CD4-positive, alpha-beta memory T cell (primary cell): ENCODE results near the gene DGKB. TPM values are rescaled to one million over a fixed set of nuclear protein-coding genes. Genes with fewer than 3 reads are reported as not detected.
A peak's percentile ranks its signal among the peaks of the same experiment; 100 is the strongest.

Experiments
- CTCF ChIA-PET: fragments of 350-600 bp; sonication (Branson Sonifier 250); formaldehyde crosslinking; loops from one replicate; lab custom pipeline; 2021; ENCODE audit warnings: inconsistent platforms; ENCODE audit not compliant: partially characterized antibody; lab: Charles Lee
- POLR2A ChIA-PET: fragments of 350-600 bp; sonication (Branson Sonifier 250); formaldehyde crosslinking; loops from one replicate; lab custom pipeline; 2021; ENCODE audit not compliant: partially characterized antibody; lab: Charles Lee
- DNase-seq, 5 donors: peaks; one replicate each; pipeline versions ENCODE4 v3.0.0 to v3.0.0-alpha.2; 2020 to 2022; ENCODE audit warnings: mixed read lengths in 1 of 5
- H3K27ac ChIP-seq: one replicate; pipeline ENCODE4 v1.7.0; 2013; ENCODE audit warnings: low read depth, low read length
- H3K27me3 ChIP-seq: 2 replicates; pipeline ENCODE4 v1.7.0; 2013; ENCODE audit warnings: mild to moderate bottlenecking, low read length, moderate library complexity; ENCODE audit not compliant: insufficient read depth
- H3K36me3 ChIP-seq: 2 replicates; pipeline ENCODE4 v1.7.0; 2013; ENCODE audit warnings: mild to moderate bottlenecking, low read length, moderate library complexity; ENCODE audit not compliant: insufficient read depth
- H3K4me1 ChIP-seq: 2 replicates; pipeline ENCODE4 v1.7.0; 2013; ENCODE audit warnings: mild to moderate bottlenecking, low read length, moderate library complexity; ENCODE audit not compliant: insufficient read depth
- H3K4me3 ChIP-seq, 2 donors: one replicate each; pipeline ENCODE4 v1.7.0; 2013; ENCODE audit warnings: low read length in 2 of 2, mild to moderate bottlenecking in 1 of 2
- H3K9me3 ChIP-seq, 2 donors: one replicate each; pipeline ENCODE4 v1.7.0; 2013; ENCODE audit warnings: low read length in 2 of 2, control low read depth in 1 of 2; ENCODE audit not compliant: control insufficient read depth in 1 of 2
- H3K27ac Mint-ChIP-seq, 7 donors: one replicate each; pipeline ENCODE4 v1.8.0; 2020 to 2021; ENCODE audit warnings: mixed read lengths in 7 of 7, mild to moderate bottlenecking in 6 of 7, inconsistent platforms in 3 of 7, moderate library complexity in 3 of 7
- H3K27me3 Mint-ChIP-seq, 2 donors: one replicate each; pipeline ENCODE4 v1.8.0; 2020 to 2021; ENCODE audit warnings: mixed read lengths in 2 of 2
- H3K36me3 Mint-ChIP-seq, 2 donors: one replicate each; pipeline ENCODE4 v1.8.0; 2020 to 2021; ENCODE audit warnings: mixed read lengths in 2 of 2, inconsistent platforms in 1 of 2, mild to moderate bottlenecking in 1 of 2
- H3K4me1 Mint-ChIP-seq, 4 donors: one replicate each; pipeline ENCODE4 v1.8.0; 2020 to 2021; ENCODE audit warnings: mixed read lengths in 4 of 4, mild to moderate bottlenecking in 1 of 4
- H3K4me3 Mint-ChIP-seq, 8 donors: one replicate each; pipeline ENCODE4 v1.8.0; 2020 to 2021; ENCODE audit warnings: mixed read lengths in 8 of 8, mild to moderate bottlenecking in 7 of 8, moderate library complexity in 6 of 8, inconsistent platforms in 3 of 8
- H3K9me3 Mint-ChIP-seq, 8 donors: one replicate each; pipeline ENCODE4 v1.8.0; 2020 to 2021; ENCODE audit warnings: mixed read lengths in 8 of 8, mild to moderate bottlenecking in 5 of 8, inconsistent platforms in 3 of 8, moderate library complexity in 1 of 8
- intact Hi-C: fragments of 100-400 bp; cut with micrococcal nuclease; formaldehyde crosslinking; loops from one replicate; pipeline ENCODE4 v1.15.1; 2023
- polyA plus RNA-seq, 2 donors: library from polyadenylated mRNA; unstranded; fragments of 300-500 nt; fragmentation: Illumina TruSeq; gene quantifications; one replicate each; pipeline ENCODE4 v1.2.3, GENCODE V29; 2021
- total RNA-seq, 2 experiments: library from RNA; stranded (reverse); gene quantifications; one replicate each; pipeline ENCODE4 v1.2.3, GENCODE V29; 2021

The DGKB gene
- total and polyA plus RNA-seq, 4 experiments from 2014 or later: not detected

DNA sequence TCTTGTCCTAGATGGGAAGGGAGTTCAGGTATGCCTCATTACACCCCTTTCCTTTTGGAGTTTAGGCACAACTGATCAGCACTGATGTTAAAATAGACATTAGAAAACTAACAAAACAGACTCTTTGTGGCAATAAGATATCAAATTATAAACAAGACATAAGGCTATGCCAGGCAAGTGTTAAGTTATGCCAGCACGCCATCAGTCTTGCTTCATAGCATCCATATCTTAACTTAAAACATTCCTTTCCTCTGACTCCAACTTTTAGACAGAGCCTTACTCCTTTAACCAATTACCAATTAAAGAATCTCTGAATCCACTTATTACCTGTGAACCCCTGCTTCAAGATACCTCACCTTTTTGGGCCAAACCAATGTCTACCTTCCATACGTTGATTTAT is 786.9 kb downstream of the DGKB start:
- Histone ChIP-seq H3K27ac (no peak overlapping the region), H3K36me3 (no peaks in the 10 kb centered on the region), H3K27me3 (no peaks in the 10 kb centered on the region), H3K9me3 (no peaks in the 10 kb centered on the region), H3K4me1 (no peaks in the 10 kb centered on the region), H3K4me3 (no peak overlapping the region)
- Mint-ChIP-seq H3K9me3 (peaks cover 0 to 3% (median 0%) of the 10 kb centered on the region in 8 donors), H3K27me3 (no peaks in the 10 kb centered on the region), H3K36me3 (no peaks in the 10 kb centered on the region), H3K4me1 (no peaks in the 10 kb centered on the region), H3K4me3 (no peak overlapping the region), H3K27ac (no peak overlapping the region)
- CTCF ChIA-PET: no interaction called here
- no peak for DNase-seq
- intact Hi-C loops: no loop called here
- POLR2A ChIA-PET: no interaction called here

DNA sequence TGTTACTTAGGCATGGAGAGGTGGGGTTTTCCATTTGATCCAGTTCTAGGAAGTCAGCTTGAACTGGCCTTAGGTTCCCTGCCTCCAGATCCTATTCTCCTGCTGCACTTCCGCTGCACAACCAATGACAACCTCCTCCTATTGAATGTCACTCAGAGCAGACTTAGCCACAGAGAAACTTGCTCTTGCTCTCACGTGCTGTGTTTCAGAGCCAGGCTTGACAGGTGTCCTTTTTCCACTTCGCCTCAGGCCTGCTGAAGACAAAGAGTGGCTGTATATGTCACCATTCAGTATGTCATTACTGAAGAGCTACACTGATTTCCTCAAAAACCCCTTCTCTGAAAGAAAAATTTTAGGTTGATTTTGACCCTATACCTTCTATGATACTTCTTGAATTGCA is 797.7 kb downstream of the DGKB start:
- Histone ChIP-seq H3K4me3 (no peak overlapping the region), H3K27ac (no peak overlapping the region), H3K4me1 (no peaks in the 10 kb centered on the region), H3K9me3 (no peaks in the 10 kb centered on the region), H3K27me3 (no peaks in the 10 kb centered on the region), H3K36me3 (no peaks in the 10 kb centered on the region)
- no peaks in the 10 kb centered on the region for H3K9me3 Mint-ChIP-seq
- H3K36me3 Mint-ChIP-seq: no peaks in the 10 kb centered on the region
- H3K27ac Mint-ChIP-seq: peak overlapping the region in 1 of 7 donors; percentile 68
- CTCF ChIA-PET: no interaction called here
- no peaks in the 10 kb centered on the region for H3K4me1 Mint-ChIP-seq
- intact Hi-C loops: no loop called here
- H3K4me3 Mint-ChIP-seq: no peak overlapping the region
- POLR2A ChIA-PET: no interaction called here
- no peak for DNase-seq
- no peaks in the 10 kb centered on the region for H3K27me3 Mint-ChIP-seq

DNA sequence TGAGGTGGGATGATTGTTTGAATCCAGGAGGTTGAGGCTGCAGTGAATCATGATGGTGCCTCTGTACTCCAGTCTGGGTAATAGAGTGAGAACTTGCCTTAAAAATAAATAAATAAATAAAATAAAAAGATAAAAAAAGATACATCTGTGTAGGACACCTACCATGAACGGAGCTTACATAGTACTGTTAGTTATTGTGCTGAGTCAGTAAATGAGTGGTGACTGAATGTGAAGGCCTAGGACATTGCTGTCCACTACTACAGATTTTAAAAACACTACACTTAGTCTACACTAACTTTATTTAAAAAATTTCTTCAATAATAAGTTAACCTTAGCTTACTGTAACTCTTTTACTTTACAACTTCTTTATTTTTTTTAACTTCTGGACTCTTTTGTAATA is 806.4 kb downstream of the DGKB start:
- intact Hi-C loops: no loop called here
- H3K9me3 Mint-ChIP-seq: no peaks in the 10 kb centered on the region
- no peaks in the 10 kb centered on the region for H3K9me3 ChIP-seq
- H3K4me1 Mint-ChIP-seq: no peaks in the 10 kb centered on the region
- ChIA-PET CTCF (no interaction called here), POLR2A (no interaction called here)
- H3K27me3 ChIP-seq: no peaks in the 10 kb centered on the region
- H3K36me3 ChIP-seq: no peaks in the 10 kb centered on the region
- no peak for DNase-seq
- no peaks in the 10 kb centered on the region for H3K36me3 Mint-ChIP-seq
- H3K27ac Mint-ChIP-seq: no peak overlapping the region
- H3K27me3 Mint-ChIP-seq: no peaks in the 10 kb centered on the region
- no peak overlapping the region for H3K27ac ChIP-seq
- no peaks in the 10 kb centered on the region for H3K4me1 ChIP-seq
- no peak overlapping the region for H3K4me3 Mint-ChIP-seq
- H3K4me3 ChIP-seq: no peak overlapping the region

GRCh38 chr7:14095233-14095950 is 807.2 kb downstream of the DGKB start:
- intact Hi-C loops: no loop called here
- Histone ChIP-seq H3K4me1 (no peaks in the 10 kb centered on the region), H3K36me3 (no peaks in the 10 kb centered on the region), H3K9me3 (no peaks in the 10 kb centered on the region), H3K4me3 (no peak overlapping the region), H3K27ac (no peak overlapping the region), H3K27me3 (no peaks in the 10 kb centered on the region)
- H3K4me3 Mint-ChIP-seq: no peak overlapping the region
- no peaks in the 10 kb centered on the region for H3K36me3 Mint-ChIP-seq
- no peaks in the 10 kb centered on the region for H3K27me3 Mint-ChIP-seq
- H3K4me1 Mint-ChIP-seq: no peaks in the 10 kb centered on the region
- no peak for DNase-seq
- no peak overlapping the region for H3K27ac Mint-ChIP-seq
- CTCF ChIA-PET: no interaction called here
- H3K9me3 Mint-ChIP-seq: no peaks in the 10 kb centered on the region
- POLR2A ChIA-PET: no interaction called here
